Measurements from ENCODE around the gene KLHDC2.
"Not testable (repeated sequence)": the region's sequence is repeated elsewhere in the genome, so short reads cannot be mapped to it uniquely, and the experiment has no call there.

Gene KLHDC2

DNA sequence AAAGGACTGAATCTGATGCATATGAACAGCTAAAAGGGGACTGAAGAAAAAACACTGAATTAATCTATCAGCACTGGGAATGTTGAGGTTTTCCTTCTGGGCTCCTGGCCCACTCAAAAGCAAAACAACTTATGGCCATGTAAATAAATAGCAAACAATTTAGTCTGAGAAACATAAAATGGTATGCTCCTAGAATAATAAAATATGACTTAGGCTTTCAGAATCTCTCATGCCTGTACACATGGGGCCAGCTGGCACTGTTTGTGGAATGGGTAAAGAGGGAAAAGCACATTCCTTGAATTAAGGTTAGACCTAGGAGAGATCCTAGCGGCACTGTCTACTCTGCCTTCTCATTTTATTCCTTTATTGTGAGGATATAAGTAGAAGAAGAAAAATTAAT lies 6.2 kb downstream of the KLHDC2 start:
- in situ Hi-C loops (cut with MboI; ENCODE audit: low sequenced_read_pairs), result no loop called here

- in situ Hi-C loops (cut with MboI; ENCODE audit: low sequenced_read_pairs), result no loop called here
Measured at GRCh38 chr14:49778421-49778820, 10.5 kb downstream of the KLHDC2 start.

GRCh38 chr14:49781040-49781439 lies 13.1 kb downstream of the KLHDC2 start:
- in situ Hi-C loops (cut with MboI; ENCODE audit: low sequenced_read_pairs), result not testable (repeated sequence)

DNA sequence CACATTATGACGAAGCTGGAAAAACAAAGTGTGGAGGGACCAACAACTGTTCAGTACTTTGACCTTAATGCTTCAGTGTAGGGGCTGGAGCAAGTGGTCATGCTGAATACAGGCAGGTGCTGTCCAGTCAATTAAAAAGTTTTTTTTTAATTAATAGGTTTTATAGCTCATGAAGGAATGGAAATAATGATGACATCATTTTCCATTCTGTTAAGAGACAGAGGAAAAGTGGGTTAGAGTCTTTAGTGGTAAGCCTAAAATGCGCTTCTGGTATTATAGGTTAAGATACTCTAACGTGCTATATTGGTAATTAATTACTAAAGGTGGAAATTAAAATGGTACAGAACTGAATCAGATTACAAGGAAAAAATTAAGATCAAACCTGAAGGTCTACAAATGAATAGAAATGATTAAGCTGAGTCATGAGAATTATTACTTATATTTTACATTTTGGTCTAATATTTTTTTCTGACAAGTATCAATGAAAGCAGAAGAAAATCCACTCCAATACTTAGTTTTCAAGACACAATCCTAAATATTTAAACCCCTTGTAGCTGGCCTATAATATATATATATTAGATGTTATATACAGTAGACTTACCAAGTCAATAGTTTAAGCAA lies 15.6 kb downstream of the KLHDC2 start:
- in situ Hi-C loops (cut with MboI; ENCODE audit: low sequenced_read_pairs), result no loop called here

- in situ Hi-C loops (cut with MboI; ENCODE audit: low sequenced_read_pairs), result no loop called here
Measured at GRCh38 chr14:49786315-49786714, 18.4 kb downstream of the KLHDC2 start.

DNA sequence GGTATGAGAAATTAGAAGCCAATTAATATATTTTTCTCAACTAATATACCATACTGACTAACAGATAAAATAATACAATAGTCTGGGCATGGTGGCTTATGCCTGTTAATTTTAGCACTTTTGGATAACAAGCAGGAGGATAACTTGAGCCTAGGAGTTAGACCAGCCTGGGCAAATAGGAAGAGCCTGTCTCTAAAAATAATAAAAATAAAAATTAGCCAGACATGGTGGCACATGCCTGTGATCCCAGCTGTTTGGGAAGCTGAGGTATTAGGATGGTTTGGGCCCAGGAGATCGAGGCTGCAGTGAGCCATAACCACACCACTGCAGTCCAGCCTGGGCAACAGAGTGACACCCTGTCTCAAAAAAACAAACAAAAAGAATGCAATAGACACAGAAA lies 24.7 kb downstream of the KLHDC2 start:
- in situ Hi-C loops (cut with MboI; ENCODE audit: low sequenced_read_pairs), result no loop called here

DNA sequence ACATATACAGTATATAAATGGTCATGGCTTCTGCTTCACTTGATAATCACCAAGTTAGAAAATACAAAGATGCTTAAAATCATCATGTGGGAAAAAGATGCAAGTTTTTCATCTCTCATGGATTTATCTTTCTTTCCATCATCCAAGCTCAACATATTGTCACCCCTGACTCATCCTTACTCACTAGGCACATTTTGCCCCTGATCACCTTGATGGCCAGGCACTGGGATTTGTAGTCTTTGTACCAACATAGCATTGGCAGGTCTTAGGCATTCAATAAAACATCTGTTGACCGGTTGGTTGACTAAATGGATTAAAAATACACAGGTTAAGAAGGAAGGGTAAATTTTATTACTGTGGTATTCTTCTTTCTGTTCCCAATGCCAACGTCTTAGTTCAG lies 28.1 kb downstream of the KLHDC2 start:
- in situ Hi-C loops (cut with MboI; ENCODE audit: low sequenced_read_pairs), result no loop called here

DNA sequence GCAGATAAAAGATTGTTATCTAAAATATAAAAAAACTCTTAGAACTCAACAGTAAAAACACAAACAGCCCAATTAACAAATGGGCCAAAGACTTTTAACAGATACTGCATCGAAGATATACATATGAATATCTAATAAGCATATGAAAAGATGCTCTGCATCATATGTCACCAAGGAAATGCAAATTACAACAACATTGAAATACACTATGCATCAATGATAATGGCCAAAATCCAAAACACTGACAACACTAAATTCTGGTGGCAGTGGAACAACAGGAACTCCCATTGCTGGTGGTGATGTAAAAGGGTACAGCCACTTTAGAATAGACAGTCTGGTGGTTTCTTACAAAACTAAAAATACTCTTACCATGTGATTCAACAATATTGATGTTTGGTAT lies 40.8 kb downstream of the KLHDC2 start:
- in situ Hi-C loops (cut with MboI; ENCODE audit: low sequenced_read_pairs), result no loop called here

DNA sequence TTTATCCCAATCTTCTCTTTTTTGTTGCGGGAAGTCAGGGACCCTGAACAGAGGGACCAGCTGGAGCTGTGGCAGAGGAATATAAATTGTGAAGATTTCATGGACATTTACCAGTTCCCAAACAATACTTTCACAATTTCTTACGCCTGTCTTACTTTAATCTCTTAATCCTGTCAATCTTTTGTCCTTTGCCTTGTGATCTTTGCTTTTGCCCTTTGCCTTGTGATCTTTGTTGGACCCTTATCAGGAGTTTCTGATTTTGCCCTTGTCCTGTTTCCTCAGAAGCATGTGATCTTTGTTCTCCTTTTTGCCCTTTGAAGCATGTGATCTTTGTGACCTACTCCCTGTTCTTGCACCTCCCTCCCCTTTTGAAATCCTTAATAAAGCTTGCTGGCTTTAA lies 48.2 kb downstream of the KLHDC2 start:
- in situ Hi-C loops (cut with MboI; ENCODE audit: low sequenced_read_pairs), result not testable (repeated sequence)

GRCh38 chr14:49816844-49817243 lies 48.9 kb downstream of the KLHDC2 start:
- in situ Hi-C loops (cut with MboI; ENCODE audit: low sequenced_read_pairs), result no loop called here

DNA sequence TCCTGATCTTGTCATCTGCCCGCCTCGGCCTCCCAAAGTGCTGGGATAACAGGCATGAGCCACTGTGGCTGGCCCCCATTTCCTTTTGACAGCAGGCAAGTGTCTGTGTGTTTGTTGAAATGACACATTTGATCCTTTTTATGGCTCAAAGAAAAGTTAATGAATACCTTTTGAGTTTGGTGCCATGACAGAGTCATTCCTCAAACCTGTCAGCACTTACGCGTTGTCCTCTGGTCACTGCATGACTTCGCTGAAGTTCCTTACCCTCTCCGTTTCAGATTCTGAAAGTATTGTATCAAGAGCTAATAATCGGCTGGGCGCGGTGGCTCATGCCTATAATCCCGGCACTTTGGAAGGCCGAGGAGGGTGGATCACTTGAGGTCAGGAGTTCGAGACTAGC lies 52.2 kb downstream of the KLHDC2 start:
- in situ Hi-C loops (cut with MboI; ENCODE audit: low sequenced_read_pairs), result no loop called here

DNA sequence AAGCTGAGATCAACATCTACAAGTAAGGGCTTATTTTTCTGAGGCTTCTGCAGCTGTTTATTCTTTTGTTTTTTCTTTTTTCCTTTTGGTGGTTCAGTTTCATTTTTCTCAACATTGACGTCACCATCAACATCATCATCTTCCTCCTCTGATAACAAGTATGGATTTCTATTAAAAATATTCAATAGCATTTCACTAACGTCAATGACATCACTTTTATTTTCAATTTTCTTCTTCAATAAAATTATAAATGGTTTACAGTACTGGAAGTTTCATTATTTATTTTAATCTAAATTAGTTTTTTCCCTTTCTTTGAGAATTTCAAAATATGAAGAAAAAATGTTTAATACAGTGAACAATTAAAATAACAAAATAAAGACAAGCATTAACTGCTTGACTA lies 60.7 kb downstream of the KLHDC2 start:
- in situ Hi-C loops (cut with MboI; ENCODE audit: low sequenced_read_pairs), result no loop called here
